Smooth muscle cell (in vitro differentiated cells): ENCODE measurements around the gene SERGEF. TPM values are rescaled to one million over a fixed set of nuclear protein-coding genes. Genes with fewer than 3 reads are reported as not detected.
A peak's percentile ranks its signal among the peaks of the same experiment; 100 is the strongest.

Experiments
- DNase-seq: peaks from one replicate; lab custom pipeline; 2025; ENCODE audit not compliant: unreplicated experiment; lab: John Stamatoyannopoulos, UW
- H2AFZ ChIP-seq: fragments of 200-600 bp; sonication (generic); 2 replicates; pipeline ENCODE4 v1.6.0; 2016; ENCODE audit warnings: antibody characterized with exemption, low read depth, mild to moderate bottlenecking
- H3F3A ChIP-seq: fragments of 200-600 bp; sonication (generic); 2 replicates; pipeline ENCODE4 v1.6.0; 2017; ENCODE audit warnings: antibody characterized with exemption, low read depth
- H3K27ac ChIP-seq: fragments of 200-600 bp; sonication (generic); 2 replicates; pipeline ENCODE4 v1.5.1; 2016; ENCODE audit warnings: low read depth, mild to moderate bottlenecking
- H3K27me3 ChIP-seq: fragments of 200-600 bp; sonication (generic); 2 replicates; pipeline ENCODE4 v1.6.1; 2016; ENCODE audit warnings: low read depth, mild to moderate bottlenecking
- H3K36me3 ChIP-seq: fragments of 200-600 bp; sonication (generic); 2 replicates; pipeline ENCODE4 v1.5.1; 2016; ENCODE audit warnings: low read depth
- H3K4me1 ChIP-seq: fragments of 200-600 bp; sonication (generic); 2 replicates; pipeline ENCODE4 v1.5.1; 2016; ENCODE audit warnings: low read depth
- H3K4me2 ChIP-seq: fragments of 200-600 bp; sonication (generic); 2 replicates; pipeline ENCODE4 v1.6.0; 2016; ENCODE audit warnings: mild to moderate bottlenecking
- H3K4me3 ChIP-seq: fragments of 200-600 bp; sonication (generic); 2 replicates; pipeline ENCODE4 v1.5.1; 2016; ENCODE audit warnings: mild to moderate bottlenecking
- H3K79me2 ChIP-seq: fragments of 200-600 bp; sonication (generic); 2 replicates; pipeline ENCODE4 v1.6.0; 2016; ENCODE audit warnings: low read depth, mild to moderate bottlenecking
- H3K9ac ChIP-seq: fragments of 200-600 bp; sonication (generic); 2 replicates; pipeline ENCODE4 v1.6.0; 2016; ENCODE audit warnings: low read depth
- H3K9me3 ChIP-seq: fragments of 200-600 bp; sonication (generic); replicated peaks from 2 replicates; pipeline ENCODE4 v1.5.1; 2016; ENCODE audit warnings: low read depth
- H4K20me1 ChIP-seq: fragments of 200-600 bp; sonication (generic); 2 replicates; pipeline ENCODE4 v1.6.0; 2016; ENCODE audit warnings: low read depth
- whole genome bisulfite sequencing: methylation state at CpG from one replicate; pipeline ENCODE4 v1.1.7; 2016; ENCODE audit warnings: low lambda C conversion rate; 5-methylcytosine and 5-hydroxymethylcytosine counted together
- polyA plus RNA-seq: library from polyadenylated mRNA; unstranded; fragments of >200 nt; fragmentation: Nextera tagmentation; extraction: Ambion mirVana; gene quantifications from 2 replicates; pipeline ENCODE4 v1.2.1, GENCODE V29; 2016
- total RNA-seq: library from RNA; depleted of rRNA; stranded (reverse); fragments of >200 nt; gene quantifications from 2 replicates; pipeline ENCODE4 v1.2.3, GENCODE V29; 2014
- TF ChIP-seq, protein P1 (sequence below): fragments of 200-600 bp; sonication (generic); IDR thresholded peaks from 2 replicates; pipeline ENCODE4 v1.5.1; 2017; ENCODE audit warnings: borderline replicate concordance, mild to moderate bottlenecking, antibody characterized with exemption; ENCODE audit not compliant: insufficient read depth, poor library complexity, severe bottlenecking

Gene SERGEF
- total and polyA plus RNA-seq, 2 experiments from 2014 or later, result 4.9 to 7.4 TPM

DNA sequence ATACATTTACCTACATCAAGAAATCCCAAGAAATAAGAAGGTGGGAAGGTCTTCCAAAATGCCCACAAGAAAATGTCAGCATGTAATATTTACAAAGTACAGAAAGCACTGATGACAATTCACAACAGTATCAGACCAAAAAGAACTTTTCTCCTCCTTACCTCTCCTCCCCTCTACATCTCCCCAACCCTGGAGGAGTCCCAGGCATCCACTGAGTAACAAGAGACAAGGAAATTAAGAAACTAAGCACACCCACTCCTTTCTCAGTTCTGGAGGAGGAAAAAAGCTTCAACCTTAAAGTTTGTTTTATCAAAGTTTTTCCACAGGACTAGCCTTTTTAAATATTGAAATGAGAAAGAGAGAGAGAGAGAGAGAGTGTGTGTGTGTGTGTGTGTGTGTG lies 2.0 kb upstream of the SERGEF start:
- Histone ChIP-seq H3K4me3 (no peak overlapping the region), H2AFZ (no peak overlapping the region), H3K9me3 (no peaks in the 10 kb centered on the region), H3K36me3 (no peaks in the 10 kb centered on the region), H3K4me1 (no peaks in the 10 kb centered on the region), H3F3A (peaks cover 6% of the 10 kb centered on the region), H3K27ac (no peak overlapping the region), H3K27me3 (peaks cover 17% of the 10 kb centered on the region), H3K4me2 (no peak overlapping the region), H3K79me2 (no peaks in the 10 kb centered on the region), H4K20me1 (no peaks in the 10 kb centered on the region), H3K9ac (no peak overlapping the region)
- DNase-seq, result no peak
- TF ChIP-seq, protein P1, sequence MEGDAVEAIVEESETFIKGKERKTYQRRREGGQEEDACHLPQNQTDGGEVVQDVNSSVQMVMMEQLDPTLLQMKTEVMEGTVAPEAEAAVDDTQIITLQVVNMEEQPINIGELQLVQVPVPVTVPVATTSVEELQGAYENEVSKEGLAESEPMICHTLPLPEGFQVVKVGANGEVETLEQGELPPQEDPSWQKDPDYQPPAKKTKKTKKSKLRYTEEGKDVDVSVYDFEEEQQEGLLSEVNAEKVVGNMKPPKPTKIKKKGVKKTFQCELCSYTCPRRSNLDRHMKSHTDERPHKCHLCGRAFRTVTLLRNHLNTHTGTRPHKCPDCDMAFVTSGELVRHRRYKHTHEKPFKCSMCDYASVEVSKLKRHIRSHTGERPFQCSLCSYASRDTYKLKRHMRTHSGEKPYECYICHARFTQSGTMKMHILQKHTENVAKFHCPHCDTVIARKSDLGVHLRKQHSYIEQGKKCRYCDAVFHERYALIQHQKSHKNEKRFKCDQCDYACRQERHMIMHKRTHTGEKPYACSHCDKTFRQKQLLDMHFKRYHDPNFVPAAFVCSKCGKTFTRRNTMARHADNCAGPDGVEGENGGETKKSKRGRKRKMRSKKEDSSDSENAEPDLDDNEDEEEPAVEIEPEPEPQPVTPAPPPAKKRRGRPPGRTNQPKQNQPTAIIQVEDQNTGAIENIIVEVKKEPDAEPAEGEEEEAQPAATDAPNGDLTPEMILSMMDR, result no peak

DNA sequence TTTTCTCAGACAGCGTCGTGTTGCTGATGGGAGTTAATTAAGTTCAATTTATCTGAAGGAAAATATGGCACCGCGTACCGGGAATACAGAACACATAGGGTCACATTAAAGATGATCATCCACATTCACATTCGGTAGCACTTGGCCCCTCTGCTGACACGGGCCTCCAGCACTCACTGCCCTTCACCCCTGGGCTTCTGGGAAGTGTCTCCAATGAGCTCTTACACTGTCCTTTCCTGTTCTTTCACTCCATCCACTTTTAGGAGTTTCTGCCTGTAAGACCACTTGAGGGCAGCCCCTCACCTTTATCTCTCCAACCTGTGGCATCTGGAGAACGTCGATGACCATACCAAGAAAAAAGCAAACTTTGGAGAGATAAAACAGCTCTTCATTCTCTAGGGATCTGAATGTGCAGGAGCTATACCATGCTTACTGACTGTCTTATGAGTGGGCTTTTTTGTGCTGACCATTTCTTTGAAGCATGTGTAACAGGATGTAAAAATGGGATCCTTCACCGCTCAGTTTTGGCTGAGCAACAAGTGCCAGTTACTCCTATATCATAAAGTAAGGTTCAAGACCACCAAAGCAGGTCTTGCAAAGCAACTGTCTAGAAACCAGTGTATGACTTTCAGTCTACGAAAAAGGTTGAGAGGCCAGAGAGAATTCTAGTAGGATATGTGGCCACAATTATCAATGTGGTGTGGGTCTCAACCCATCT lies 1.1 kb upstream of the SERGEF start:
- H3K79me2 ChIP-seq, result no peaks in the 10 kb centered on the region
- TF ChIP-seq, protein P1, result no peak
- peaks cover 17% of the 10 kb centered on the region for H3K27me3 ChIP-seq
- DNase-seq, result no peak
- peak overlapping the region; percentile 91 for H3K4me2 ChIP-seq
- H3K9ac ChIP-seq, result no peak overlapping the region
- H3K27ac ChIP-seq, result no peak overlapping the region
- no peaks in the 10 kb centered on the region for H4K20me1 ChIP-seq
- H3K9me3 ChIP-seq, result no peaks in the 10 kb centered on the region
- WGBS, result 25% methylated on average over 11 of the region's 11 CpGs
- peak overlapping the region; percentile 74 for H3K4me3 ChIP-seq
- H3K4me1 ChIP-seq, result no peaks in the 10 kb centered on the region
- H3K36me3 ChIP-seq, result no peaks in the 10 kb centered on the region
- peak overlapping the region; percentile 94 for H2AFZ ChIP-seq
- H3F3A ChIP-seq, result peaks cover 6% of the 10 kb centered on the region

DNA sequence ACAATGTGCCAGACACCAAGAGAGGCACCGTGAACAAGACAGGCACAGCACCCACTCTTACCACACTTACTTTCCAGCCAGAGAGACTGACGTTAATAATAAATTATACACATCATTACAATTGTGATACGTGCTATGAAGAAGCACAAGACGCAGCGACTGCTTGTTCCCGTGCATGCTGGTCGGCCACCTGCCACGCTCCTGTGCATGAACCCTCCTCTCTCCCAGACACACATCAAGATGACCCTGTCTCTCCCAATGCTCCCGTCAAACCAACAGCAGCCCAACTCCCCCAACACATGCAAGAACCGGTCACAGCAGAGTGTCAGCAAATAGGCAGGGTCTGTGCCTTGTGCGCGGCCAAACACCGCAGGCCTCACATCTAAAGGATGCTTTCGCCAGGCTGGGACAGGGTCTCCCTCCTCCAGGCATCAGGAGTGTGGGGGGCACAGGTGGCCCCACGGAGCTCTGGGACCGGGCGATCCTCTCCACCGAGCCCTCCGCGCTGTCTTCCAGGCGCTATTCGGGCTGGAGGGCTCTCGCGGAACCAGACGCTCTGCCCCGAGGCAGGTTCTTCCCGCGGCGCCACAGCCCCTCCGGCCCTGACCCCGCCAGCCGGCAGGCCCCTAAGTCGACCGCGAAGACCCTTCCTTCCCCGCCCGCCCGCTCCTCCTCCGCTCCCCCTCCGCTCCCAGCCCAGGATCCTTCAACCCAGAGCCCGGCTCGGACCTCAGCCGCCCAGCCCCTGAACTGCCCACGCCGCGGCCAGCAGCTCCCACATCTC lies 533 bp downstream of the SERGEF start:
- peak overlapping the region; percentile 10 for H3K9ac ChIP-seq
- WGBS, result 5% methylated on average over 38 of the region's 46 CpGs
- no peak for DNase-seq

More for the DNA sequence above, 533 bp downstream of the SERGEF start:
- TF ChIP-seq, protein P1, result no peak
- Histone ChIP-seq H4K20me1 (no peaks in the 10 kb centered on the region), H3K4me2 (peak overlapping the region; percentile 91), H3K27me3 (peaks cover 17% of the 10 kb centered on the region), H3K4me1 (no peaks in the 10 kb centered on the region), H3F3A (peaks cover 6% of the 10 kb centered on the region), H3K4me3 (peak overlapping the region; percentile 74), H3K36me3 (no peaks in the 10 kb centered on the region), H3K9me3 (no peaks in the 10 kb centered on the region), H3K79me2 (no peaks in the 10 kb centered on the region), H3K27ac (no peak overlapping the region), H2AFZ (peak overlapping the region; percentile 94)
